GM21526 (cell line): ENCODE data around the gene SYDE1.
A peak's percentile ranks its signal among the peaks of the same experiment; 100 is the strongest.

Source experiments
- ATAC-seq: cut with Tn5 transposase; IDR thresholded peaks from one replicate; pipeline ENCODE4 v1.9.1; 2021; ENCODE audit warnings: moderate library complexity; ENCODE audit not compliant: unreplicated experiment, low FRiP score

Gene SYDE1

GRCh38 chr19:15124572-15125231 is 17.5 kb downstream of the SYDE1 start:
- ATAC-seq = peak; percentile 5

DNA sequence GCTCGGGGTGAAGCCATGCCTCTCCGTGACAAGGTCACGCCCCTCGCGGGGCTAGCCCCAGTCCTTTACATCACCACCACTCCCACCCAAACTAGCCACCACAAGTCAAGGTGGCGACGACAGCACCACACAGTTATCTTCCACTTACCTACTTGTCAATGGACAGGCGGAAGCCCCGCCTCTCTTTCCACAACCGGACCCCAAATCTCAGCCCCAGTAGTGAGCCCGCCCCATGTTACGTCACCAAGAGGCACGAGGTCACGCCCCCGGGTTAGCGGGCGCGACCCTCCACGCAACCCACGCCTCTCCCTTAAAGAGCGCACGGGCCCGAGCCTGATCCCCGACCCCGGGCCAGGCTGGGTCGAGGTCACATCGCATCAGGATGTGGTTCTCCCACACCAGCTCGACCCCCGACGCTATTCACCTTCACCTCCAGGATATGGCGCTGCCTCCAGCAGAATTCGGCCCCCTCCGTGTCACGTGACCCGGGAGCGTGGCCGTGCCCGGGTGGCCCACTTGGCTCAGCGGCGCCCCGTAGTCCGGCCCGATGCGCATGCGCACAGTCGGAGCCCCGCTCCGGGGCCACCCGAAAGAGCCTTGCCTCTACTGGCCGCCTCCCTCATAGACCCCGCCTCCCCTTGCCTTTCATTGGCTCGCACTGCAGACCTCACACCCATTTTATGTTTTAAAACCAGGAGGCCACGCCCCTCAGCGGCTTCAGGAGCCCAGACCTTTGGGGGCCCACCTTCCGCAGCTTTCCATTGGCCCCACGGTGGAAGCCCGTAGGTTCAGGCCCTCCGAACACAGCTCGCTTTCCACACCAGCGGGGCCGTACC is 18.2 kb downstream of the SYDE1 start:
- peak; percentile 81 for ATAC-seq

DNA sequence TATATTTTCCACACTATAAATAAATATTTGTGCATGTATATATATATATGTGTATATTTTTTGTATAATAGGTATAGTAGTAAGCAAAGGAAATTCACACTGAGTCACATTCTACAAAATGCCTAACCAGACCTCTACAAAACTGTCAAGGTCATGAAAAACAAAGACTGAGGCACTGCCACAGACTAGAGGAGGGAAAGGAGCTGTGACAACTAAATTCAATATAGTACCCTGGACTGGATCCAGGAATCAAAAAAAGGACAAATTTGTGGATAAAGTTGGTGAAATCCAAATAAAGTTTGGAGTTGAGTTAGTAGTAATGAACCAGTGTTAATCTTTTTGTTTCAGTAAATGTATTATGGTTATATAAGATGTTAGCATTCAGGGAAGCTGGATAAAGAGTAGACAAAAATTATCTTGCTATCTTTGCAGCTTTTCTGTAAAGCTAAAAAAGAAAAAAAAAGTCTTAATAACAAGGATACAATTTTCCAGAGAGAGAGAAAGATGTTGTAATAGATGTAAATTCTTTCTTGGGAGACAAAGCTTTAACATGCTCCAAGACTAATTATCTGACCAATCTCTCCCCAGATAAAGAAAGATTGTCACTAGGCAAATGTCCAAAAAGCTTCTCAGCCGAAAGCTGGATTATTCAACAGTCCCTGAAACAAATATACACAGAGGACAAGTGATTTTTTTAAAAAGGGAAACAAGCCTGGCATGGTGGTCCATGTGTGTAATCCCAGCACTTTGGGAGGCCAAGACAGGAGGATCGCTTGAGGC is 19.1 kb downstream of the SYDE1 start:
- no peak for ATAC-seq

- no peak for ATAC-seq
These were observed 21.1 kb downstream of the SYDE1 start for GRCh38 chr19:15128162-15128770.

GRCh38 chr19:15129856-15130585 is 22.8 kb downstream of the SYDE1 start:
- ATAC-seq = no peak

- ATAC-seq = no peak
These were observed 29.2 kb downstream of the SYDE1 start for GRCh38 chr19:15136234-15136954.

DNA sequence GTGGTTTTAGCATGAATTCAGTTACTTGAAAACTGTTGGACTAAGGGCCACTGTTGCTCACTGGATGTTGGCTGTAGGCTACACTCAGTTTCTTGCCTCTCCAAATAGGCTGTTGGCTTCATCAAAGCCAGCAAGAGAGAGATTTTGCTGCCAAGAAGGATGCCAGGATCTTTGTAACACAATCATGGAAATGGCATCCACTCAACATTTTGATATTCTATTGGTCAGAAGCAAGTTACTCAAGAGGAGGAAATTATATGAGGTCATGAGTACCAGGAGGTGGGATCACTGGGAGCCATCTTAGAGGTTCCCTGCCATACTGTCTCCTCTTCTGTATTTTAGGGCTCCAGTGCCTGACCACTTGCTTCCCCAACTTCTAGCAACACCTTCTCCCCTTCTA is 30.6 kb downstream of the SYDE1 start:
- ATAC-seq = no peak

DNA sequence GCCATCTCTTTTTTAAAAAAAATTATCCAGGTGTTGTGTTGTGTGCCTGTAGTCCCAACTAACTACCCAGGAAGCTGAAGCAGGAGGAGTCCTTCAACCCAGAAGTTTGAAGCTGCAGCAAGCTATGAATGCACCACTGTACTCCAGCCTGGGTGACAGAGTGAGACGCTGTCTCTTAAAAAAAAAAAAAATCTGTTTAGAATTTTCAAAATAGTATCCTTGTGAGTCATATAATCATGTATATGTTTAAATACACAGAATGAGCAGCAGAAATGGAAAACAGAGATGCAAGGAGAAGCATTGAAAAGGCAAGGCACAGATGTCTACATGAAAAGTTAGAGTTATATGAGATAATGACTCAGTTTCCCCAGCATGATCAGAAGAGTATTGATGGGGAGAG is 31.2 kb downstream of the SYDE1 start:
- ATAC-seq = no peak

DNA sequence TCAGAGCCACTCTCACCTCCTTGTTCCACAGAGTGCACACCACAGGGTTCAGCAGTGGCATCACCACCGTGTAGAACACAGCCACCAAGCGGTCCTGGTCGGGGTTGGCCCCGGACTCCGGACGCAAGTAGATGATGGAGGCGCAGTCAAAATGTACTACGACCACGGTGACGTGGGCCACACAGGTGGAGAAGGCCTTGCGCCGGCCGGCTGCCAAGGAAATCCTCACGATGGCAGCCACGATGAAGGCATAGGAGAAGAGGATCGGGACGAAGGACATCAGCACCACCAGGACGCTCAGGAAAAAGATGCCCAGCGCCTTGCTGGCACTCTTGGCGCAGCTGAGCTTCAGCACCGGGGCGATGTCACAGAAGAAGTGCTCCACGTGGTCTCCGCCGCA is 33.9 kb downstream of the SYDE1 start:
- no peak for ATAC-seq

DNA sequence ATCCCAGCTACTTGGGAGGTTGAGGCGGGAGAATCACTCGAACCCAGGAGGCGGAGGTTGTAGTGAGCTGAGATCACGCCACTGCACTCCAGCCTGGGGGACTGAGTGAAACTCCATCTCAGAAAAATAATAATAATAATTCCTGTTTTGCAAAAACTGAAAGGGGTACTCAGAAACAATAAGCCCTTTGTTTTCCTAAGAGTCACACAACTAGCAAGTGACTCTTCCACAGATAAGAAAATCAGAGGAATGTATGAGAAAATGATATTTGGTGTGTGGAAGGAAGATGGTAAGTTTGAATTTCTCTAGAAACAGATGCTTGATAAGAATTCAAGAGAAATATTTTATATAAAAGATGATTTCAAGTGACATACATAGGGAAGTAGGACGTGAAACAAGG is 35.1 kb downstream of the SYDE1 start:
- no peak for ATAC-seq

DNA sequence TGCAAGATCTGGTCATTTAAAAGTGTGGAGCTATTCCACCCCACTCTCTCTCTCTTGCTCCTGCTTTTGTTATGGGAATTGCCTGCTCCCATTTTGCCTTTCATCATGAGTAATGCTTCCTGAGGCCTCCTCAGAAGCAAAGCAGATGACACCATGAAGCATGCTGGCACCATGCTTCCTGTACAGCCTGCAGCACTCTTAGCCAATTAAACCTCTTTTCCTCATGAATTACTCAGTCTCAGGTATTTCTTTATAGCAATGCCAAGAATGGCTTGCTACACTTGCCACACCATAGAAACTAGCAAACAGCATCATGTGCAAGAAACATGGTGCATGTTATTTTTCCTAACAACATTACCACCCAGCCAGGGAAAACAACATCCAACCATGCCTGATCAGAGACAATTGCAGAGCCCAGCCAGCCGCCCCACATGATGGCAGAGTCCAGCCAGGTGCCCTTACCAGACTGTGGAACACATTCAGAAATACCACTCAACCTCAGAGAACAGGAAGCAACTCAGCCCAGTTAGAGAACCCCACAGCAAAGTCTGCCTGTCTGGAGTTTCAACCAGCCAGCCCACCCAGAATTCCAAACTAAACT is 36.9 kb downstream of the SYDE1 start:
- no peak for ATAC-seq

- no peak for ATAC-seq
These were observed 39.9 kb downstream of the SYDE1 start for GRCh38 chr19:15147090-15147489.

- ATAC-seq = no peak
These were observed 42.5 kb downstream of the SYDE1 start for GRCh38 chr19:15149737-15150136.

DNA sequence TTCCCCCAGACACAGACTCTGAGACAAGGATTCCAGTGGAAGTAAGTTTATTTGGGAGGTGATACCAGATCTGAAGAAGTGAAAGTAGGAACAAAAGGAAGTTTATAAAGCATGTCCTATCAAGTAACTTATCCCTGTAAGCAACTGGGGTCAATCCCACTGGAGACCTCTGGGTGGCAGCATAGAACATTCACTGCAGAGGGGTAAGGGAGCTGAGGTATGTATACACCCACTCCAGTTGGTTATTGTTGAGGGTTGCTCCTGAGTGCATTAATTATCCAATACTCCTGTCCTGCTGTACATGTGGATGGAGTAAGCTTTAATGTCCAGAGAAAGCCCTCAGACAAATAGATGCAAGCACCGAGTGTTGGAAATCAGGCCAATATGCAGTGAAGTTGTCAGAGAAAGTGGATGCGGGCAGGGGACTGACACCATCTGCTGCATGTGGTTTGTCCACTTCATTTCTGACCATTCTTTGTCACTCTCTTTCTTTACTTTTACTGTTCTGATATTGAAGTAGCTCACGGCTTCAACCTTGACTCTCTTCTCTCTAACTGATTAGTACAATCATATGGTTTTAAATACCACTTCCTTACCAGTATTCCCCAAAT is 46.9 kb downstream of the SYDE1 start:
- ATAC-seq = no peak

- ATAC-seq = no peak
These were observed 48.1 kb downstream of the SYDE1 start for GRCh38 chr19:15155296-15155695.

DNA sequence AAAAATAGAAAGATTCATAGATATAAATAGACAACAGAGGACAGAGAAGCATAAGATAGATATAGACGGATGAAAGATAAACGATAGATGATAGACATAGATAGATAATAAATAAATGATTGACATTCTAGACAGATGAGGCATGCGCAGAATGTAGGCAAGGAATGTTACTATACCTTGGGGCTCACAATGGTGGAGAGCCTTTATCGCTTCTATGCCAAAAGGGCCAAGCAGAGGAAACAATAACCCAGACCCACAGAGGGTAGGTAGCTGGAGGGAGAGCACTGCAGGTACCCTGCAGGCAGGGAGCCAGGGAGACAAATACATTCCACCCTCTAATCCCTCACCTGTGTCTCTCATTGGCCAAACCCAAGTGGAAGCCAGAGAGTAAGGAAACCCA is 49.2 kb downstream of the SYDE1 start:
- ATAC-seq = no peak

DNA sequence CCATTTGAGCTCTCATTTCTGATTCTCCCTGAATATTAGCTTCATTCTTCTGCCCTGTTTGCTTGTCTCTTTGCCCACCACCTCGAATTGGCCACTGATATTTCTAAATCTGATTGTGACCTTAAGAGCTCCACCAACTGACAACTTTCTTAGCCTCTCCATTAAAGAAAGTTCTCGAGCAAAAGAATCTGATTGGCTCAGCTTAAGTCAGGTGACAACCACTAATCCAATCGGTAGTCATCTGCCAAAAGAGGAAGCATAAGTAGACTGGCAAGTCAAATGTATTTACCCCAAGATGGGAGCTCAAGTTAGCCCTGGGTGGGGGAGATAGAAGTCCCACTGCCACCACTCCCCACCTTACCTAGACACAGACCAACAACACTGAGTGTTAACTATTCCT is 52.0 kb downstream of the SYDE1 start:
- no peak for ATAC-seq

DNA sequence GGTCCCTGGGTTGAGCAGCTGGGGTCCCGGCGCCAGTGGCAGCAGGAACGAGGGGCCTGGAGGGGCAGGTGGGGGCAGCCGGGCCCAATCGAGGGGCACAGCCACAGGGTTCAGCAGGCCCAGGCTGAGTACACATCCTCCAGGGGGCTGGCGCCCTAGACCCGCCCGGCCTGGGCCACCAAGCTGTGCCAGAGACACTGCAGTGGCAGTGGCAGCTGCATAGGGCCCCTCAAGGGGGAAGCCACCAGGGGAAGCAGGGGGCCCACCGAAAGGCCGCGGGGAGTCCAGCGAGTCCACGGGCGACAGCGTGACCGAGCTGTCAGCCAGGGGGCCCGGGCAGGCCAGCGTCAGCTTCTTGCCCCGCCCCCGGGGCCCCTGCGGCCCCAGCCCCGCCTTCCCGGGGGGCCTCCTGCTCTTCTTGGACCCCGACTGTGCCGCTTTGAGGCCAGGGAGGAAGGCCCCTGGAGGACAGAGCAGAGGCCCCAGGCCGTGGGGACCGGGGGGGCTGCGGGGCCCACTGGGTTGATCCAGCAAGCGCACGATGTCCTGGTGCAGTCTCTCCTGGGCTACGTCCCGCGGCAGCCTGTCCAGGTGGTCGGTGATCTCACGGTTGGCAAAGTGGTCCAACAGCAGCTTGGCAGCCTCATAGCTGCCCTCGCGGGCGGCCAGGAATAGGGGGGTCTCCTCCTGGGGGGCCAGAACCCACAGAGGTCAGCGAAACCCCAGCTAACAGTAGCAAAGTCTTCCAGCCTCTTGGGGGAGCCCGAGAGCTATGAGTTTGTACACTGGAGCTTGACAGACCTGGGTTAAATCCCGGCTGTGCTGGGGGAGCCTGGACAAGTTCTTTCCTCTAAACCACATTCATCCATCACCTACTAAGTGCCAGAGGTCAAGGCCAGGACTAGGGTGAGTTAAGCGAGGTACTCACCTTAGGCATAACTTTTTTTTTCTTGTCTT is 54.1 kb downstream of the SYDE1 start:
- no peak for ATAC-seq
